Skeletal muscle satellite cell (primary cell): Measurements from ENCODE around the gene MTOR.
"Not testable (repeated sequence)": the region's sequence is repeated elsewhere in the genome, so short reads cannot be mapped to it uniquely, and the experiment has no call there.

Experiments used
- H3K27me3 ChIP-seq: 2 replicates; pipeline ENCODE4 v1.7.0; 2013; ENCODE audit warnings: low read length; ENCODE audit not compliant: control insufficient read depth, insufficient read depth
- H3K36me3 ChIP-seq: 2 replicates; pipeline ENCODE4 v1.7.0; 2013; ENCODE audit warnings: mild to moderate bottlenecking, control low read depth, low read length; ENCODE audit not compliant: insufficient read depth
- H3K4me1 ChIP-seq: 2 replicates; pipeline ENCODE4 v1.7.0; 2013; ENCODE audit warnings: low read length; ENCODE audit not compliant: control insufficient read depth, insufficient read depth
- H3K4me2 ChIP-seq: 2 replicates; pipeline ENCODE4 v1.7.0; 2013; ENCODE audit warnings: mild to moderate bottlenecking, low read length
- H3K4me3 ChIP-seq: 2 replicates; pipeline ENCODE4 v1.7.0; 2013; ENCODE audit warnings: low read length
- H3K9ac ChIP-seq: 2 replicates; pipeline ENCODE4 v1.7.0; 2013; ENCODE audit warnings: mild to moderate bottlenecking, low read depth, low read length, moderate library complexity
- H3K9me3 ChIP-seq: replicated peaks from 2 replicates; pipeline ENCODE4 v1.7.0; 2013; ENCODE audit warnings: mild to moderate bottlenecking, control low read depth, low read length

Gene MTOR

DNA sequence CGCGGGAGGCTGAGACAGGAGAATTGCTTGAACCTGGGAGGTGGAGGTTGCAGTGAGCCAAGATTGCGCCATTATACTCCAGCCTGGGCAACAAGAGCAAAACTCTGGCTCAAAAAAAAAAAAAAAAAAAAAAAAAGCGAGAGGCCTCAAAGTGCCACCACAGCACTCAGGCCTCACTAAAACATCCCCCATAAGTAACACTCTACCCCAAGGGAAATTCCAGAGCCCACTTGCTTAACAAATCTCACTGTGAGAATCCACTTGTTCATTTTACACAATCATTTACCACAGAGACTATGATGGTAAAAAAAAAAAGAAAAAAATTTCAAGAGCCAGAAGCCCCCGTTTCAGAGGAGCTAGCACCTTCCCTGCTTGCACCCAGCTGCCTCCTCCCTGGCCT, 136.4 kb downstream of the MTOR start:
- no peak overlapping the region for H3K9ac ChIP-seq
- no peak overlapping the region for H3K4me3 ChIP-seq
- H3K9me3 ChIP-seq: no peaks in the 10 kb centered on the region
- peaks cover 80% of the 10 kb centered on the region for H3K36me3 ChIP-seq
- H3K4me1 ChIP-seq: no peaks in the 10 kb centered on the region
- H3K4me2 ChIP-seq: no peak overlapping the region
- H3K27me3 ChIP-seq: no peaks in the 10 kb centered on the region

DNA sequence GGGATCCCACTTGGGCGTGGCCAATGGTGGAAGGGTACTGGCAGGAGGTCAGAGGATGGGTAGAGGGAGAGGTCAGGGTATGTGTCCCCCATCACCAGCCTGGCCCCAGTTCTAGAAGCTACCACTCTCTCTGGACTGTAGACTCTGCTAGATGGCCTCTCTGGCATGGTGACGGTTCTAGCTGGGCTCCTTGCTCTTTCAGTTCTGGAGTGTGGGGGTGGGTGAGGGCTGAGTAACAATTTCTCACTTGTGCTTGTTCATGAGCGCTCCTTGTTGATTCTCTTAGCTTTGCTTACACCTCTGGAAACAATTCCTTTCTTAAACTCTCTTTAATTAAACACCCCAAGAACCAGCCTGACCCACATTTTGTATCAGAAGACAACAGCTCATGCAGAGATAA, 137.4 kb downstream of the MTOR start:
- Histone ChIP-seq H3K27me3 (no peaks in the 10 kb centered on the region), H3K9me3 (no peaks in the 10 kb centered on the region), H3K4me1 (no peaks in the 10 kb centered on the region), H3K36me3 (peaks cover 72% of the 10 kb centered on the region), H3K4me2 (no peak overlapping the region), H3K9ac (no peak overlapping the region), H3K4me3 (no peak overlapping the region)

GRCh38 chr1:11116318-11116717, 146.0 kb downstream of the MTOR start:
- Histone ChIP-seq H3K36me3 (peaks cover 52% of the 10 kb centered on the region), H3K4me1 (no peaks in the 10 kb centered on the region), H3K9ac (no peak overlapping the region), H3K27me3 (no peaks in the 10 kb centered on the region), H3K9me3 (no peaks in the 10 kb centered on the region), H3K4me3 (no peak overlapping the region), H3K4me2 (no peak overlapping the region)

GRCh38 chr1:11114966-11115365, 147.4 kb downstream of the MTOR start:
- Histone ChIP-seq H3K4me1 (no peaks in the 10 kb centered on the region), H3K9me3 (no peaks in the 10 kb centered on the region), H3K36me3 (peaks cover 46% of the 10 kb centered on the region), H3K4me2 (no peak overlapping the region), H3K9ac (no peak overlapping the region), H3K27me3 (no peaks in the 10 kb centered on the region), H3K4me3 (no peak overlapping the region)

GRCh38 chr1:11109047-11109760, 153.1 kb downstream of the MTOR start:
- H3K27me3 ChIP-seq: no peaks in the 10 kb centered on the region
- no peaks in the 10 kb centered on the region for H3K4me1 ChIP-seq
- no peak overlapping the region for H3K9ac ChIP-seq
- peaks cover 51% of the 10 kb centered on the region for H3K36me3 ChIP-seq
- no peak overlapping the region for H3K4me2 ChIP-seq
- H3K4me3 ChIP-seq: no peak overlapping the region
- no peaks in the 10 kb centered on the region for H3K9me3 ChIP-seq

- no peak overlapping the region for H3K9ac ChIP-seq
- peaks cover 42% of the 10 kb centered on the region for H3K36me3 ChIP-seq
- no peaks in the 10 kb centered on the region for H3K9me3 ChIP-seq
- H3K27me3 ChIP-seq: no peaks in the 10 kb centered on the region
- no peak overlapping the region for H3K4me3 ChIP-seq
- no peaks in the 10 kb centered on the region for H3K4me1 ChIP-seq
- no peak overlapping the region for H3K4me2 ChIP-seq
These were observed 154.8 kb downstream of the MTOR start for GRCh38 chr1:11107599-11107998.

- Histone ChIP-seq H3K4me2 (no peak overlapping the region), H3K36me3 (peaks cover 31% of the 10 kb centered on the region), H3K9me3 (no peaks in the 10 kb centered on the region), H3K4me1 (no peaks in the 10 kb centered on the region), H3K4me3 (no peak overlapping the region), H3K9ac (no peak overlapping the region), H3K27me3 (no peaks in the 10 kb centered on the region)
These were observed 156.8 kb downstream of the MTOR start for GRCh38 chr1:11105586-11105985.

GRCh38 chr1:11101347-11101746, 161.0 kb downstream of the MTOR start:
- Histone ChIP-seq H3K4me2 (no peak overlapping the region), H3K9ac (no peak overlapping the region), H3K4me1 (peaks cover 12% of the 10 kb centered on the region), H3K9me3 (no peaks in the 10 kb centered on the region), H3K27me3 (no peaks in the 10 kb centered on the region), H3K4me3 (no peak overlapping the region), H3K36me3 (peaks cover 20% of the 10 kb centered on the region)

- not testable (repeated sequence) for H3K4me3 ChIP-seq, H3K9ac ChIP-seq, H3K9me3 ChIP-seq, H3K4me2 ChIP-seq, H3K27me3 ChIP-seq
- Histone ChIP-seq H3K36me3 (peaks cover 18% of the 10 kb centered on the region), H3K4me1 (peaks cover 12% of the 10 kb centered on the region)
These were observed 161.5 kb downstream of the MTOR start for GRCh38 chr1:11100806-11101205.

GRCh38 chr1:11100149-11100493, 162.2 kb downstream of the MTOR start:
- H3K27me3 ChIP-seq: no peaks in the 10 kb centered on the region
- peaks cover 12% of the 10 kb centered on the region for H3K4me1 ChIP-seq
- peaks cover 20% of the 10 kb centered on the region for H3K36me3 ChIP-seq
- peak overlapping the region; percentile 99 for H3K4me3 ChIP-seq
- H3K9ac ChIP-seq: peak overlapping the region; percentile 99
- H3K9me3 ChIP-seq: no peaks in the 10 kb centered on the region
- peak overlapping the region; percentile 82 for H3K4me2 ChIP-seq

DNA sequence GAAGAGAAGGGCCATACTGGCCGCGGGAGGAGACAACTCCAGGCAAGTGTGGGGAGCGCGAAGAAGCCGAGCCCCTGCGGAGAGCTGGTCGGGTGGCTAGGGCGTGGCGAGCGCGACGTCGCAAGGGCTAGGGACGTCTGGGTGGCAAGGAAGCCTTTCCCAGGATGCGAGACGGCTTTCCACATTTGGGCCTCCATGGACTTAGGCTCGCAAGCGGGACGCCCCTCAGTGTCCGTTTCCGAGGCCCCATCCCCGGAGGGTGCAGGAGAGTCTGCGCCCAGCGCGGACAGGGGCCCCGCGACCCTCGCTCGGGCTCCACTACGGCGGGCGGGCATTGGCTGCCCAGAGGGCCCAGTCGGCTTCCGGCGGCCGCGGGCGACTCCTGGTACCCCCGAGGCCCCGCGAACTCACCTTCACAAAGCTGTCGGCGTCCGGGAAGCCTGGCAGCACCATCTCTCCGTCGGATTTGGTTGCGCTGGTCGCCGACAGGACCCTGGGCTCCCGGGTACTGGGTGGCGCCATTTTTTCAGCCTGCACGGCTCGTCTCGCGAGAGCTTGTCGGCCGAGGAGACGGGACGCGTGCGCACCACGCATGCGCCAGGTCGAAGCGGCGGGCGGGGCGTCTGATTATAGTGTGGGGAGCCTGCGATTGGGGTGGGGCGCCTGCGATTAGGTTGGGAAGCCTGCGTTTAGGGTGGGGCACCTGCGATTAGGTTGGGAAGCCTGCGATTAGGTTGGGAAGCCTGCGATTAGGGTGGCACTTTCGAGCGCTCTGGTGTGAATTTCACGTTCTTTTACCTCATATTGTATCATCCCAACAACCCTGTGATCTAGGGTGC, 162.8 kb downstream of the MTOR start, which contains the start of gene EXOSC10:
Gene EXOSC10, minus strand, starts transcription at position 560 of the 839 bp plus-strand sequence. Its CDS starts 38 bp downstream, at position 522.
- peak within 1 kb of the TSS; percentile 99 for H3K4me3 ChIP-seq
- H3K9ac ChIP-seq: peak within 1 kb of the TSS; percentile 99
- no peaks in the 10 kb centered on the region for H3K27me3 ChIP-seq
- H3K4me1 ChIP-seq: peaks cover 12% of the 10 kb centered on the region
- H3K9me3 ChIP-seq: no peaks in the 10 kb centered on the region
- H3K36me3 ChIP-seq: peaks cover 20% of the 10 kb centered on the region
- H3K4me2 ChIP-seq: peak within 1 kb of the TSS; percentile 82
